Ascending aorta (tissue), 2 donors: Measurements from ENCODE around the gene ST6GAL2. TPM values are rescaled to one million over a fixed set of nuclear protein-coding genes. Genes with fewer than 3 reads are reported as not detected.

Source experiments
- DNase-seq, 2 donors: peaks; one replicate each; pipeline ENCODE4 v3.0.0-alpha.2; 2019; ENCODE audit warnings: low spot score in 2 of 2
- H3K27ac ChIP-seq, 2 donors: fragments of 200-600 bp; sonication (generic); one replicate each; pipeline ENCODE4 v1.5.1; 2016 to 2017; ENCODE audit warnings: mild to moderate bottlenecking in 1 of 2
- H3K27me3 ChIP-seq: fragments of 200-600 bp; sonication (generic); one replicate; pipeline ENCODE4 v1.5.1; 2017
- H3K36me3 ChIP-seq, 2 donors: fragments of 200-600 bp; sonication (generic); one replicate each; pipeline ENCODE4 v1.5.1; 2016
- H3K4me1 ChIP-seq, 2 donors: fragments of 200-600 bp; sonication (generic); one replicate each; pipeline ENCODE4 v1.5.1; 2016 to 2017; ENCODE audit warnings: mild to moderate bottlenecking in 1 of 2
- H3K4me3 ChIP-seq, 2 donors: fragments of 200-600 bp; sonication (generic); one replicate each; pipeline ENCODE4 v1.5.1; 2016 to 2017; ENCODE audit warnings: mild to moderate bottlenecking in 1 of 2
- H3K9me3 ChIP-seq, 2 donors: fragments of 200-600 bp; sonication (generic); one replicate each; pipeline ENCODE4 v1.5.1; 2016
- intact Hi-C: fragments of 100-400 bp; cut with DNase I; formaldehyde crosslinking; loops from one replicate; pipeline ENCODE4 v1.15.1; 2023
- total RNA-seq: library from RNA; depleted of rRNA; stranded (reverse); fragments of >200 nt; gene quantifications from one replicate; pipeline ENCODE4 v1.1.0, GENCODE V29; 2016
- TF ChIP-seq, protein P1 (sequence below), 3 experiments: fragments of 200-600 bp in 2 of 3; fragments of 450-650 bp in 1 of 3; sonication (generic) in 2 of 3; IDR thresholded peaks; one replicate each; pipeline ENCODE4 v1.5.1; 2016 to 2019; ENCODE audit warnings: antibody characterized with exemption in 3 of 3, mild to moderate bottlenecking in 1 of 3, moderate library complexity in 1 of 3

Gene ST6GAL2
- total RNA-seq, 1 donor from 2014 or later: 55.5 TPM

DNA sequence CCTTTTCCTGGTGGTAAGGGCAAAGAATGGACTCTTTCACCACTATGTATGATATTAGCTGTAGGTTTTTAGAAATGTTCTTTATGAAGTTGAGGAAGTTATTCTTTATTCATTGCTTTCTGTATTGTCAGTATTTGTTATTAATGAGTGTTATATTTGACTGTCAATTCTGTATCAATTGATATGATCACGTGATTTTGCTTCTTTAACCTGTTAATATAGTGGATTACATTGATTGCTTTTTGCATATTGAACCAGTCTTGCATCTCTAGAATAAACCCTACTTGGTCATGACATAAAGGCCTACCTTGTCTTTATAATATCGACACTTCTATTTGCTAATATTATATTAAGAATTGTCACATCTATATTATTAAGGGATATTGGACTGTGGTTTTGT lies 18.3 kb upstream of the ST6GAL2 start:
- H3K9me3 ChIP-seq: peaks cover 0 to 3% of the 10 kb centered on the region in 2 donors
- no peaks in the 10 kb centered on the region for H3K4me1 ChIP-seq
- no peak for DNase-seq
- intact Hi-C loops: no loop called here
- no peak overlapping the region for H3K4me3 ChIP-seq
- TF ChIP-seq, protein P1, sequence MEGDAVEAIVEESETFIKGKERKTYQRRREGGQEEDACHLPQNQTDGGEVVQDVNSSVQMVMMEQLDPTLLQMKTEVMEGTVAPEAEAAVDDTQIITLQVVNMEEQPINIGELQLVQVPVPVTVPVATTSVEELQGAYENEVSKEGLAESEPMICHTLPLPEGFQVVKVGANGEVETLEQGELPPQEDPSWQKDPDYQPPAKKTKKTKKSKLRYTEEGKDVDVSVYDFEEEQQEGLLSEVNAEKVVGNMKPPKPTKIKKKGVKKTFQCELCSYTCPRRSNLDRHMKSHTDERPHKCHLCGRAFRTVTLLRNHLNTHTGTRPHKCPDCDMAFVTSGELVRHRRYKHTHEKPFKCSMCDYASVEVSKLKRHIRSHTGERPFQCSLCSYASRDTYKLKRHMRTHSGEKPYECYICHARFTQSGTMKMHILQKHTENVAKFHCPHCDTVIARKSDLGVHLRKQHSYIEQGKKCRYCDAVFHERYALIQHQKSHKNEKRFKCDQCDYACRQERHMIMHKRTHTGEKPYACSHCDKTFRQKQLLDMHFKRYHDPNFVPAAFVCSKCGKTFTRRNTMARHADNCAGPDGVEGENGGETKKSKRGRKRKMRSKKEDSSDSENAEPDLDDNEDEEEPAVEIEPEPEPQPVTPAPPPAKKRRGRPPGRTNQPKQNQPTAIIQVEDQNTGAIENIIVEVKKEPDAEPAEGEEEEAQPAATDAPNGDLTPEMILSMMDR (IDR thresholded peaks at IDR 0.05): no peak
- H3K27ac ChIP-seq: no peak overlapping the region
- no peaks in the 10 kb centered on the region for H3K36me3 ChIP-seq
- H3K27me3 ChIP-seq: no peaks in the 10 kb centered on the region

DNA sequence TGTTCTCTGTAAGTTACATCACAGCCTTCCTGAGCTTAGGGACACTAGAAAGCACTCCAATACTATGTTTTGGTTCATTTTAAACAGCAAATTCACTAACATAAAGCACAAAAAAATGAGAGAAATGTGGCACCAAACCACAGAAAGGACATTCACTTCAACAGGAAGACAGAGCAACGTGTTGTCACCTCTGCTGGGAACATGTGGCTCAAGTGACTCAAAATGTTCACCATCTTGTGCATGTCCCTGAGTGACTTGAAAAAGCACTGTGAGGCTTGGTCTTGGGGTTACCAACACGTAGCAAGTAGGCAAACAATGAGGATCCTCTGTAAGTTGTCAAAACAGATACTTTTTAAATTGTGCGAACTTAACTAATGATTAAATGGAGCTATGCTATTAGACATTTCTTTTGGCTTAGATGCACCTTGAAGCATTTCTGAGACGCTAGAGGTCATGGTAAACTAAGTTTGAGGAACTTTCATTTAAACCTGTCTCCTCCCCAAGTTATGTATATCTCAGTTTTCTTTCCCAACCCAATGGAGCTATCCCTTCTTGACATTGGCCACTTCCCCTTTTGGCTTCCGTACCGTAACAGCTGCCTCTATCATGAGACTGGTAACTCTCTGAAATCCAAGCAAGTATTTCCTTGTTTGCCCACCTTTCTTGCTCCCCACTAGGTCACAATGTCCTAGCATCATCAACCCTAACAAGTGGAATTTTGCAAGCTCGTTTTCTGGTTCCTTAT lies 14.0 kb upstream of the ST6GAL2 start:
- TF ChIP-seq, protein P1 (IDR thresholded peaks at IDR 0.05): no peak
- Histone ChIP-seq H3K4me3 (no peak overlapping the region), H3K27ac (no peak overlapping the region), H3K9me3 (peaks cover 0 to 3% of the 10 kb centered on the region in 2 donors), H3K27me3 (no peaks in the 10 kb centered on the region), H3K36me3 (no peaks in the 10 kb centered on the region), H3K4me1 (no peaks in the 10 kb centered on the region)
- no peak for DNase-seq
- intact Hi-C loops: no loop called here

DNA sequence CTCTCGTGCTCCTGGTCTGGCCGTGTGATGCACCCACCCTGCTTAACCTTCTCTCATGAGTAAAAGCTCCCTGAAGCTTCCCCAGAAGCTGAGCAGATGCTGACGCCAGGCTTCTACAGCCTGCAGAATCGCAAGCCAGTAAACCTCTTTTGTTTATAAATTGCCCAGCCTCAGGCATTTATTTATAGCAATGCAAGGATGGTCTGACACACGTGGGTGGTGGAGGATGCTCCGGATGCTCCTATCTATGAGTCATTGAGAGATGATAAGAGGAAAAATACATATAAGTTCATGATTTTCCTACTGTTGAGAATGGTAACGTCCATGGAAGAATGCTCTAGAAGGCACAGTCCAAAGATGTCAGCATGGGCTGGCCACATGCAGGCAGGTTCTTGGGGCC lies 8.6 kb upstream of the ST6GAL2 start:
- intact Hi-C loops: no loop called here
- Histone ChIP-seq H3K27ac (no peak overlapping the region), H3K4me3 (no peak overlapping the region), H3K9me3 (no peaks in the 10 kb centered on the region), H3K4me1 (no peaks in the 10 kb centered on the region), H3K27me3 (no peaks in the 10 kb centered on the region), H3K36me3 (no peaks in the 10 kb centered on the region)
- no peak for DNase-seq
- TF ChIP-seq, protein P1 (IDR thresholded peaks at IDR 0.05): no peak

DNA sequence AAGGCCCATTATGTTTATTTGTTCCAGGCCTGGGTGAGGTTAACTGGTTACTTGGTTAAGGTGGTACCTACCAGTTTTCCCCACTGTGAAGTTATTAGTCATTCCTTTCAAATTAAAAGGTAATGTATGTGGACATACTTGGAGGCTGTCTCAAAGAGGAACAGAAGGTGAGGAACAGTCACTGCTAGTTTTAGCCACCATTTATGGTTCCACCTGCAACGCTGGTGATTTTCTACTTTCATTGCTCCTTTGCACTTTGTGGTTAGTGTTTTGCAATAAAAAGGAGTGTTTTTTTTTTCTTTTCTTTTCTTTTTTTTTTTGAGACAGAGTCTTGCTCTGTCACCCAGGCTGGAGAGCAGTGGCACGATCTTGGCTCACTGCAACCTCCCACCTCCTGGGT lies 6.1 kb upstream of the ST6GAL2 start:
- H3K9me3 ChIP-seq: no peaks in the 10 kb centered on the region
- no peak for DNase-seq
- no peak overlapping the region for H3K27ac ChIP-seq
- H3K36me3 ChIP-seq: no peaks in the 10 kb centered on the region
- TF ChIP-seq, protein P1 (IDR thresholded peaks at IDR 0.05): no peak
- no peak overlapping the region for H3K4me3 ChIP-seq
- H3K27me3 ChIP-seq: no peaks in the 10 kb centered on the region
- intact Hi-C loops: no loop called here
- H3K4me1 ChIP-seq: no peaks in the 10 kb centered on the region

DNA sequence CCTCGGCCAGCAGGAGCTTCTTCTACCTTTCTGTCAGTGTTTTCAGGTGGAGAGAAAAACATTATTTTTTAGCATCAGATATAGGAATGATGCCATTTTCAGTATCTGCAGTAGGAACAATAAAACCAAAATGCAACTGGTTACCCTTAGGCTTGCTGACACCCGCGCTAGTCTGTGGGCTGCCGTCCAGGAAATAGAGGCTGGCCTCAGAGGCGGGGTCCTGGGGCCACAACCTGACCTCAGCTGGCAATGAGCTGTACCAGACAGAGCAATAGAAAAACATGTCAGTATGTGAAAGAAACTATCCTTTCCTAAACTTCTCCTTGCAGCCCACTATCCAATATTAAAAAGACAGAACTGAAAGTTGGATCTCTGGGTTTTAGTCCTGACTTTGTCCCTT lies 4.6 kb upstream of the ST6GAL2 start:
- intact Hi-C loops: no loop called here
- Histone ChIP-seq H3K4me3 (no peak overlapping the region), H3K27ac (no peak overlapping the region), H3K27me3 (no peaks in the 10 kb centered on the region), H3K36me3 (no peaks in the 10 kb centered on the region), H3K4me1 (no peaks in the 10 kb centered on the region), H3K9me3 (no peaks in the 10 kb centered on the region)
- no peak for DNase-seq
- TF ChIP-seq, protein P1 (IDR thresholded peaks at IDR 0.05): no peak
